ENCODE measurements around the gene SHISAL2A. TPM values are rescaled to one million over a fixed set of nuclear protein-coding genes. Genes with fewer than 3 reads are reported as not detected.
A peak's percentile ranks its signal among the peaks of the same experiment; 100 is the strongest.

Gene SHISAL2A
- total RNA-seq, 2 experiments from 2014 or later: 11.3 to 11.4 TPM

GRCh38 chr1:52628614-52629324 lies 4.2 kb upstream of the SHISAL2A start:
- H3K27ac Mint-ChIP-seq: no peak overlapping the region

DNA sequence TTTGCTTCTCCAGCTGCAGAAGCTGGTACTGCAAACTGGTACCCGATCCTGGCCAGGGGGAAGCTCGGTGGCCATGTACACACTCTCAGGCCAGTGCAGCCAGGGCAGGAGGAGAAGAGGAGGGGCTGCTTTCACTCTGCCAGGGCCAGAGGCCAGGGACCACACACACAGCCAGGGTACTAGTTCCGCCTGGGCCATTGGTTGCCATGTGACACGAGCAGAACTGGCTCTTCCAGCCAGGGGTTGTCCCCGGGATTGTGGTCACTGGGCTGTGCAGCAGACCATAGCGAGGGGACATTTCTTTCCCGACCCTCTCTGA lies 3.7 kb upstream of the SHISAL2A start:
- intact Hi-C loops (cut with micrococcal nuclease): no loop called here
- H3K27ac Mint-ChIP-seq: no peak overlapping the region
- no peaks in the 10 kb centered on the region for H3K36me3 Mint-ChIP-seq (ENCODE audit: low read depth)
- H3K9me3 Mint-ChIP-seq: no peaks in the 10 kb centered on the region
- DNase-seq: no peak
- H3K4me3 Mint-ChIP-seq: no peak overlapping the region
- H3K4me1 Mint-ChIP-seq (ENCODE audit: low read depth): peaks cover 24% of the 10 kb centered on the region
- H3K27me3 Mint-ChIP-seq (ENCODE audit: low read depth): no peaks in the 10 kb centered on the region
- CTCF ChIA-PET: interaction anchor here (0.6 to 1.5 kb wide), 3 partner anchors 7 to 38 kb away, joined by 3 to 4 read pairs (median 4); no protein-coding TSS in a partner anchor

More at GRCh38 chr1:52628614-52629324, 4.2 kb upstream of the SHISAL2A start:
- no peaks in the 10 kb centered on the region for H3K27me3 Mint-ChIP-seq (ENCODE audit: low read depth)
- peaks cover 18% of the 10 kb centered on the region for H3K4me1 Mint-ChIP-seq (ENCODE audit: low read depth)
- no peaks in the 10 kb centered on the region for H3K36me3 Mint-ChIP-seq (ENCODE audit: low read depth)
- no peak for DNase-seq
- intact Hi-C loops (cut with micrococcal nuclease): no loop called here
- H3K9me3 Mint-ChIP-seq: no peaks in the 10 kb centered on the region
- CTCF ChIA-PET: interaction anchor here (0.6 to 1.5 kb wide), 3 partner anchors 8 to 38 kb away, joined by 3 to 4 read pairs (median 4); no protein-coding TSS in a partner anchor
- no peak overlapping the region for H3K4me3 Mint-ChIP-seq

GRCh38 chr1:52629667-52630066 lies 3.3 kb upstream of the SHISAL2A start:
- Mint-ChIP-seq H3K36me3 (ENCODE audit: low read depth) (no peaks in the 10 kb centered on the region), H3K27me3 (ENCODE audit: low read depth) (no peaks in the 10 kb centered on the region), H3K27ac (no peak overlapping the region), H3K4me1 (ENCODE audit: low read depth) (peaks cover 27% of the 10 kb centered on the region), H3K9me3 (no peaks in the 10 kb centered on the region), H3K4me3 (no peak overlapping the region)
- DNase-seq: no peak
- CTCF ChIA-PET: interaction anchor here (0.9 to 1.5 kb wide), 2 partner anchors 9 to 37 kb away, joined by 3 to 4 read pairs; no protein-coding TSS in a partner anchor
- intact Hi-C loops (cut with micrococcal nuclease): no loop called here

DNA sequence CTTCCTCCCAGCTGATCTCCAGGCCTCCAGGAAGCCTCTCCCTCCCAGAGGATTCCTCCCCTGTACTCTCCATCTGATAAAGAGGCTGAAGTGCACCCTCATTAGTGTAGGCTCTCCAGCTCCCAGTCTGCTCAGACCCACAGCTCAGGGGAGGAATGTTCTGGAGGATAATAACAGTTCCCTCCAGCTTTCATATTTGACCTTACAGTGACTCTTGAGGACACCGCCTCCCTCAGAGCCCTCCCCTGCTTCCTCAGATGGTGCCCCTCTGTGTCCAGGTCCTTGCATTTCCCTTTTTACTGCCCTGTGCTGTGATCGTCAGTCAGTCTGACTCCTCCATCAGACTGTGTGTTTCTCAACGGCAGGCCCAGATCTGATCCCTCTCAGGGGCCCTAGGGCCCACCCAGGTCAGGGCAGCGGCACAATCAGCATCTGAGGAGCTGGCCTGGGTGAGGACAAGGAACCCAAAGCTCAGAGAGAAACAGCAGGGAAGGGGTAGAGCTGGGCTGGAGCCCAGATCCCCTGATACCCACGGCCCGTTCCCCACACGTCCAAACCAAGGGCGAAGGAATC lies 1.1 kb upstream of the SHISAL2A start:
- H3K27ac Mint-ChIP-seq: peak overlapping the region; percentile 86
- peaks cover 1% of the 10 kb centered on the region for H3K36me3 Mint-ChIP-seq (ENCODE audit: low read depth)
- peak overlapping the region; percentile 72 for H3K4me3 Mint-ChIP-seq
- H3K9me3 Mint-ChIP-seq: no peaks in the 10 kb centered on the region
- peaks cover 46% of the 10 kb centered on the region for H3K4me1 Mint-ChIP-seq (ENCODE audit: low read depth)
- intact Hi-C loops (cut with micrococcal nuclease): no loop called here
- no peak for DNase-seq
- CTCF ChIA-PET: interaction anchor here (0.6 to 1.3 kb wide), 2 partner anchors 28 to 32 kb away, joined by 3 to 4 read pairs; no protein-coding TSS in a partner anchor
- no peaks in the 10 kb centered on the region for H3K27me3 Mint-ChIP-seq (ENCODE audit: low read depth)

GRCh38 chr1:52633291-52633754 lies 355 bp downstream of the SHISAL2A start:
- Mint-ChIP-seq H3K27ac (peak overlapping the region; percentile 86), H3K27me3 (ENCODE audit: low read depth) (no peaks in the 10 kb centered on the region), H3K4me1 (ENCODE audit: low read depth) (peaks cover 61% of the 10 kb centered on the region), H3K36me3 (ENCODE audit: low read depth) (peaks cover 1% of the 10 kb centered on the region), H3K9me3 (no peaks in the 10 kb centered on the region), H3K4me3 (peak overlapping the region; percentile 83)
- peak; percentile 30 for DNase-seq
- CTCF ChIA-PET: interaction anchor here (0.9 to 1.4 kb wide), 3 partner anchors 25 to 217 kb away, joined by 3 to 4 read pairs (median 4); no protein-coding TSS in a partner anchor
- intact Hi-C loops (cut with micrococcal nuclease): loop anchor here (1.0 kb wide), 1 partner anchor 31 kb away; the partner anchor contains the start of gene GPX7

- H3K36me3 Mint-ChIP-seq (ENCODE audit: low read depth): peaks cover 1% of the 10 kb centered on the region
- H3K27me3 Mint-ChIP-seq (ENCODE audit: low read depth): no peaks in the 10 kb centered on the region
- peak overlapping the region; percentile 86 for H3K27ac Mint-ChIP-seq
- peak overlapping the region; percentile 83 for H3K4me3 Mint-ChIP-seq
- intact Hi-C loops (cut with micrococcal nuclease): no loop called here
- no peaks in the 10 kb centered on the region for H3K9me3 Mint-ChIP-seq
- peaks cover 65% of the 10 kb centered on the region for H3K4me1 Mint-ChIP-seq (ENCODE audit: low read depth)
- CTCF ChIA-PET: interaction anchor here (0.6 to 1.4 kb wide), 2 partner anchors 24 to 149 kb away, joined by 3 to 4 read pairs; no protein-coding TSS in a partner anchor
- DNase-seq: peak; percentile 67
Observed at GRCh38 chr1:52634111-52634510, 1.1 kb downstream of the SHISAL2A start.

DNA sequence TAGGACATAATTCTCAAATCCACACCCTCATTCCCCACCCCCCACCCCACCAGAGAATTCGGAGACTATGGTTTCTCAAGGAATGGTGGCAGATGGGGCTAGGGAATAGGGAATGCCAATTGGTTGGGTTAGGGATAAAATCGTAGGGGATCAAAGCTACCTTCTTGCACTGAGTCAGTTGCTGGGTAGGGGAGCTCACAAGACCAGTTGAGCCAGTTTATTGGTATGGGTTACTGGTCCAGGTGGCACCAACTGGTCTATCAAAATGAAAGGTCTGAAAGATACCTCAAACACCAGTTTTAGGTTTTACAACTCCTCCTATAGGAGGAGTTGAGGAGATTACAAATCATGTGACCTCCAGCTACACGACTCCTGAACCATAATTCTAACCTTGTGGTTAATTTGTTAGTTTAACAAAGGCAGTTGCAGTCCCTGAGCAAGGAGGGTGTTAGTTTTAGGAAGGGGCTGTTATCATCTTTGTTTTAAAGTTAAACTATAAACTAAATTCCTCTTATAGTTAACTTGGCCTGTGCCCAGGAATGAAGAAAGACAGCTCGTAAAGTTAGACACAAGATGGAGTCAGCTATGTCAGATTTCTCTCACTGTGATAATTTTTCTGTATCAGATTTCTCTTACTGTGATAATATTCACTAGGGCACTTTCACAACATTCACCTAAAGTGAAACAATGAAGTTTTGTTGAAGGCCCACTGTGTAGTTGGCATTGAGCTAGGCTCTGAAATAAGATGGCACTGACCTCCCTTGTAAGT lies 2.5 kb downstream of the SHISAL2A start:
- Mint-ChIP-seq H3K4me1 (ENCODE audit: low read depth) (peaks cover 71% of the 10 kb centered on the region), H3K9me3 (no peaks in the 10 kb centered on the region), H3K36me3 (ENCODE audit: low read depth) (peaks cover 1% of the 10 kb centered on the region), H3K4me3 (peak overlapping the region; percentile 40), H3K27me3 (ENCODE audit: low read depth) (no peaks in the 10 kb centered on the region), H3K27ac (peak overlapping the region; percentile 86)
- intact Hi-C loops (cut with micrococcal nuclease): loop anchor here (2.0 kb wide), 2 partner anchors 67 to 211 kb away; no protein-coding TSS in a partner anchor
- DNase-seq: no peak
- CTCF ChIA-PET: interaction anchor here (0.5 to 1.5 kb wide), 4 partner anchors 26 to 310 kb away, joined by 3 to 5 read pairs (median 4); no protein-coding TSS in a partner anchor

DNA sequence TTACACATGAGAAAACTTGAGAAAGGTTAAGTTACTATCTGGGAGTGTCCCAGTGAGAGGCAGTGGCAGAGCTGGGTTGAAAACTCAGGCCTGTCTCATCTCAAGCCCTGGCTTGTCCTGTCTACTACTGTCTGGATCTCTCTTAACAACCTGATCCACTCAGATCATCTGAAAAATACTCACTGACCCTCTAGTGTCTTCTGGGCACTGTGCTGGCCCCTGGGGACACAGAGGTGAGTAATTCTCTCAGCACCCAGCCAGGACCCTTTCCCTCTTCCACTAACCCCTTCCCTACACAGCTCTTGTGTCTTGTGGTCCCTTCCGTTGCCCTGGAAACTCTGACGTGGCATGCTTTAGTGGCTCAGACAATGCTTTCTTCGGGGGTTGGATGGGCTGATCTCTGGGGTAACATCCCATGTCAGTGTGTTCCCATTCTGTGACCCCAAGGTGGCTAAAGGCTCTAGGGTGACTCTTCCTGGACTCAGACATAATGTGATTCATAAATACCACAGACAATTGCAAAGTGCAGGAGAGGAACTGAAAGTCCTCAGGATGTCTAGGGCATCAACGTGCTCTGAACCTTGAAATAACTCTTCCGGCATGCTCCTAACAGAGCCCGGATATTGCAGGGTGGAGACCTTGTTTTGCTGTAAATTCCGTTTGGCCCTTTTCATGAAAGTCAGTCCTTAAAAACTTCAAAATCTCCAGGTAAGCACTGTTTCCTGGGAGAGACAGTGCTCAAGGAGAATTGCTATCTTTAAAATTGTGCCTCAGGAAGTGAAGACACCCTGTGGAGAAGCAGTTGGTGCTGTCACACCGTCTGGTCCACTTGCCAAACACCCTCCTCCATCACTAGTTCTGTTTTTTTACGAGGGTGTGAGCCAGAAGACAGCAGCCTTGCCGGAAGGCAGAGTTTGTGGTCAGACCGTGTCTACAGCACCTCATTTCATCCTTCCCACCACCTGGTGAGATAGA lies 4.0 kb downstream of the SHISAL2A start:
- peak; percentile 84 for DNase-seq
- no peaks in the 10 kb centered on the region for H3K27me3 Mint-ChIP-seq (ENCODE audit: low read depth)

DNA sequence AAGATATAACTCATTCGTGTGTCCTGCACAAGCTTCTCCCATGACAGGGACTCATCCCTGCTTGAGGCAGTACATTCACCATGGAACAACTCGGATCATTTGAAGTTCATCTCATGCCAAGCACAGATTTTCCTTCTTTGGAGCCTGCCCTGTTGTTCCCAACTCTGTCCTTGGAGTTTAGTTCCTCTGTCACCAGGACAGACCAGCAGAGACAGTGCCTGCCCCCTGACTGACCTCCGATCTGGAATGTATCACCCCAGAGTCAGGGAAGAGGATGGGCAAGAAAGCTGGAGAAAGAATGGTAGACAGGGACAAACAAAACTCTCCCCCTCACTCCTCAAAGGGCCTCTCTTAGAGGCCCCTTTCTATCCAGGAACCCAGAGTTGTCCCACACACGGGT lies 5.0 kb downstream of the SHISAL2A start:
- Mint-ChIP-seq H3K36me3 (ENCODE audit: low read depth) (peaks cover 11% of the 10 kb centered on the region), H3K27ac (peak overlapping the region; percentile 98), H3K9me3 (no peaks in the 10 kb centered on the region), H3K4me1 (ENCODE audit: low read depth) (peaks cover 78% of the 10 kb centered on the region), H3K4me3 (peak overlapping the region; percentile 73), H3K27me3 (ENCODE audit: low read depth) (no peaks in the 10 kb centered on the region)
- intact Hi-C loops (cut with micrococcal nuclease): loop anchor here (1.0 to 2.0 kb wide), 9 partner anchors 21 to 582 kb away; partner anchors contain the start of genes BTF3L4, CC2D1B, ORC1 and PRPF38A
- CTCF ChIA-PET: interaction anchor here (0.7 kb wide), 2 partner anchors 32 to 358 kb away, joined by 3 read pairs; no protein-coding TSS in a partner anchor
- DNase-seq: no peak

More for the DNA sequence above, 4.0 kb downstream of the SHISAL2A start:
- Mint-ChIP-seq H3K9me3 (no peaks in the 10 kb centered on the region), H3K4me1 (ENCODE audit: low read depth) (peaks cover 79% of the 10 kb centered on the region), H3K27ac (peak overlapping the region; percentile 98), H3K4me3 (peak overlapping the region; percentile 73), H3K36me3 (ENCODE audit: low read depth) (peaks cover 6% of the 10 kb centered on the region)
- CTCF ChIA-PET: interaction anchor here (0.6 to 0.7 kb wide), 3 partner anchors 8 to 357 kb away, joined by 3 to 4 read pairs (median 3); no protein-coding TSS in a partner anchor
- intact Hi-C loops (cut with micrococcal nuclease): loop anchor here (1.0 to 2.0 kb wide), 9 partner anchors 22 to 581 kb away; partner anchors contain the start of genes BTF3L4, CC2D1B, ORC1 and PRPF38A

DNA sequence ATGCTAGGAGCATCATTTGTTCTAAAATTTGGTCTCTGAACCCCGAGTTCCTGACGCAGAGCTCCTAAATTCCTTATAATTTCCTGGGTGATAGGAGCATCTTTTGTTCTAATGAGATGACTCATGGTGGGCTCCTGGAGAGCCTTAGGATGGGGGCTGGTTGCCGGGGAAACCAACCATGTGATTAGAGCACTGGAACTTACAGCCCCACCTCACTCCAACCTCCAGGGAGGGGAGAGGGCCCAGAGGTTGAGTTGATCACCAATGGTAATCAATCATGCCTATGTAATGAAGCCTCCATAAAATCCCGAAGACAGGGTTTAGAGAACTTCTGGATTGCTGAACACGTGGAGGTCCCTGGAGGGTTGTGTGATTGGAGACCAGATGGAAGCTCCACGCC lies 7.7 kb downstream of the SHISAL2A start:
- Mint-ChIP-seq H3K9me3 (no peaks in the 10 kb centered on the region), H3K4me3 (no peak overlapping the region), H3K27me3 (ENCODE audit: low read depth) (no peaks in the 10 kb centered on the region), H3K4me1 (ENCODE audit: low read depth) (peaks cover 56% of the 10 kb centered on the region), H3K36me3 (ENCODE audit: low read depth) (peaks cover 17% of the 10 kb centered on the region), H3K27ac (no peak overlapping the region)
- CTCF ChIA-PET: no interaction called here
- intact Hi-C loops (cut with micrococcal nuclease): no loop called here
- DNase-seq: no peak

- CTCF ChIA-PET: no interaction called here
- Mint-ChIP-seq H3K27ac (peak overlapping the region; percentile 64), H3K9me3 (no peaks in the 10 kb centered on the region), H3K36me3 (ENCODE audit: low read depth) (peaks cover 17% of the 10 kb centered on the region), H3K27me3 (ENCODE audit: low read depth) (no peaks in the 10 kb centered on the region), H3K4me3 (no peak overlapping the region), H3K4me1 (ENCODE audit: low read depth) (peaks cover 53% of the 10 kb centered on the region)
- no peak for DNase-seq
- intact Hi-C loops (cut with micrococcal nuclease): no loop called here
Observed at GRCh38 chr1:52641307-52641706, 8.3 kb downstream of the SHISAL2A start.

Data from activated naive CD4-positive, alpha-beta T cell treated with anti-CD3 and anti-CD28 coated beads for 36 hours (primary cell).